ENCODE data around the gene CIRBP.

- TF ChIP-seq CTCF (IDR thresholded peaks at IDR 0.05) (no peak), POLR2A (IDR thresholded peaks at IDR 0.05) (no peak)
These were observed 11.5 kb upstream of the CIRBP start for GRCh38 chr19:1257475-1258162.
